ENCODE results near the gene FHIT. TPM values are rescaled to one million over a fixed set of nuclear protein-coding genes. Genes with fewer than 3 reads are reported as not detected.

FHIT gene
- total and polyA plus RNA-seq, 2 experiments from 2014 or later = 0.22 to 0.90 TPM

DNA sequence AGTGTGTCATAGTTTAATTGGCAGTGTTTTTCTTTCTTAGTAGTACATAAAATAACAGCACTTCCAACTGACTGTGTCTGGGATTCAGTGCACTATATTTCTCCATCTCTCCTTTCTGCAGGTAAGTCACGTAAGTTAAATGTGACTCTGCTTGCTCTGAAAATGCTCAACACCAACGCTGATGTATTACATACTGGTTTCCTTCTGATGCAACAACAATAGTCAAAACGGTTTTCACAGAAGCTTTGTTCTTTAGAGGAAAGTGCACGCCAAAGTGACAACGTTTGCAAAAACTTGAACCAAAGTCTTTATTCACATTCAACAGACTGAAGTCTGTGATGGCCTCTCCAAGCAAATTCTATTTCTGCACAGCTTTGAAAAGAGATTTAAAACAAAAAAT, 1494.3 kb downstream of the FHIT start:
- no peak for DNase-seq
- Histone ChIP-seq H4K20me1 (ENCODE audit: insufficient read depth) (no peaks in the 10 kb centered on the region), H3F3A (ENCODE audit: insufficient read depth) (peaks cover 11% of the 10 kb centered on the region), H3K9ac (no peak overlapping the region), H3K79me2 (ENCODE audit: insufficient read depth) (no peaks in the 10 kb centered on the region), H2AFZ (no peak overlapping the region), H3K4me2 (ENCODE audit: unreplicated experiment) (no peak overlapping the region), H3K36me3 (ENCODE audit: low read depth) (no peaks in the 10 kb centered on the region), H3K4me1 (ENCODE audit: insufficient read depth) (peaks cover 27% of the 10 kb centered on the region), H3K27me3 (replicated peaks; ENCODE audit: insufficient read depth) (no peaks in the 10 kb centered on the region), H3K9me2 (ENCODE audit: insufficient read depth) (no peaks in the 10 kb centered on the region), H3K27ac (no peak overlapping the region), H3K4me3 (no peak overlapping the region), H3K9me3 (ENCODE audit: low read depth) (no peaks in the 10 kb centered on the region)
- in situ Hi-C loops (cut with MboI) = no loop called here
- WGBS, 2 experiments (ENCODE audit: low coverage in 1 of 2, low lambda C conversion rate in 2 of 2, missing lambda C conversion rate in 2 of 2) = 83 to 84% methylated on average over 5 of the region's 5 CpGs
- TF ChIP-seq EZH2 (IDR thresholded peaks at IDR 0.05; ENCODE audit: insufficient read depth, poor library complexity, severe bottlenecking) = no peak
- TF ChIP-seq EZH2phosphoT487 (IDR thresholded peaks at IDR 0.05; ENCODE audit: insufficient read depth, low read depth) = no peak

DNA sequence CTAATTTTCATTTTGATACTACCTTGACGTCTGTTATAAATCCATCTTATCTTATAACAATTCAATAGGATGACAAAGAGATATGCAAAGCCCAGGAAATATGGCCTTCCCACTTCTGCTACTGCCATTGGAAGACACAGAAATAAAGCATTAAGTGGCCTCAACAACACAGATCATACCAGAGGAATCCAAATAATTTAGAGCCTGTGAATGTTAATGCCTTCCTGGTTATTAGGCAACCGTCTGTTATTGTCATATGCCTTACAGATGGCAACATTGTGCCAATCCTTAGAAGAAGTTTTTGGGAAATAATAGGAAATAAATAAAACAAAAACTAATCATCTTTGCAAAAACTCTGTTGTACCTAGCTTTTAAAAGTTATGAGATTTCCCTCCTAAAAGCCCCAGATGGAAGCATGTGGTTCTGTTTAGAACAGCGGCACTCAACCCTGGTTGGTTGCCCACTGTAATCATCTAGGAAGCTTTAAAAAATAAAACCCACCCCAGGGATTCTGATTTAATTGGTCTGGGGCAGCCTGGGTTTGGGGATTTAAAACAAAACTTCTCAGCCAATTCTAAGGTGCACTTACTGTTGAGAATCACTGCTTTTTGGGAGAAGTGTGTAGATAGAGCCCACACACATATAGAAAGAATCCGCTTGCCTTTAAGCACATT, 1496.7 kb downstream of the FHIT start:
- H3K27ac ChIP-seq = no peak overlapping the region
- no peak for TF ChIP-seq EZH2phosphoT487 (IDR thresholded peaks at IDR 0.05; ENCODE audit: insufficient read depth, low read depth)
- no peak for TF ChIP-seq EZH2 (IDR thresholded peaks at IDR 0.05; ENCODE audit: insufficient read depth, poor library complexity, severe bottlenecking)

DNA sequence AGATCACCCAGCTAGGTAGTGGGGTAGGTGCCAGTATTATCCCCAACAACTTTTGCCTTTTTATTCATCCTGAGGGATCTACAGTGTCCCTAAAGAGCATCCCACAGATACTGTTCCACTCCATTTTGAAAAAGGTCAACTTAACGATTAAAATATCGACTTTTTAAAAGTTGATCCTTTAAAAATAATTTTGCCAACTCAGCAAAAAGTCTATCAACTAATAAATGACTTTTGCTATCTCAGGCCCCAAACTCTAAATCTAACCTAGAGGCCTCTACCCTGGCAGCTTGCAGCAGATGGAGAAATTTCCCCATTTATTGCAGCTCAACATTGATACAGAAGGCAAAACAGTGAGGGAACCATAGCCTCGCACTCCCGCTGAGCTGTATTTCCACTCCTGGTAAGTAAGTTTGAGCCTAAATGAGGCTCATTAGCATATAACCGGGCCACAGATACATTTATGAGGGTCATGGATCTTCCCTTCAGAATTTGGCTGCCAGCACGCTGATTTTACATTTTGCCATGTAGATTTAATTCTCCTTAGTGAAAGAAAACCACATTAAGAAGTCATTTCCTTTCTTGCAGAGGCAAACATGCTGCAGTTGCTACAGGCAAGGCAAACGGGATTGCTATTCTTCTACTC, 1497.3 kb downstream of the FHIT start:
- peaks cover under 1% of the 10 kb centered on the region for H3F3A ChIP-seq (ENCODE audit: insufficient read depth)
- H3K27me3 ChIP-seq (replicated peaks; ENCODE audit: insufficient read depth) = no peaks in the 10 kb centered on the region
- no peaks in the 10 kb centered on the region for H3K9me3 ChIP-seq (ENCODE audit: low read depth)
- H3K36me3 ChIP-seq (ENCODE audit: low read depth) = no peaks in the 10 kb centered on the region
- no peak for TF ChIP-seq EZH2phosphoT487 (IDR thresholded peaks at IDR 0.05; ENCODE audit: insufficient read depth, low read depth)
- no peak for TF ChIP-seq EZH2 (IDR thresholded peaks at IDR 0.05; ENCODE audit: insufficient read depth, poor library complexity, severe bottlenecking)
- H3K27ac ChIP-seq = no peak overlapping the region
- no peaks in the 10 kb centered on the region for H4K20me1 ChIP-seq (ENCODE audit: insufficient read depth)
- no peak overlapping the region for H2AFZ ChIP-seq
- H3K79me2 ChIP-seq (ENCODE audit: insufficient read depth) = no peaks in the 10 kb centered on the region
- no peak for DNase-seq
- no peaks in the 10 kb centered on the region for H3K9me2 ChIP-seq (ENCODE audit: insufficient read depth)
- H3K4me1 ChIP-seq (ENCODE audit: insufficient read depth) = peaks cover 15% of the 10 kb centered on the region
- in situ Hi-C loops (cut with MboI) = no loop called here
- WGBS, 2 experiments (ENCODE audit: low coverage in 1 of 2, low lambda C conversion rate in 2 of 2, missing lambda C conversion rate in 2 of 2) = 90 to 92% methylated on average over 7 of the region's 7 CpGs
- no peak overlapping the region for H3K9ac ChIP-seq
- H3K4me2 ChIP-seq (ENCODE audit: unreplicated experiment) = peak overlapping the region; percentile 41
- no peak overlapping the region for H3K4me3 ChIP-seq

More for the DNA sequence above, 1496.7 kb downstream of the FHIT start:
- in situ Hi-C loops (cut with MboI) = no loop called here
- H2AFZ ChIP-seq = no peak overlapping the region
- no peaks in the 10 kb centered on the region for H4K20me1 ChIP-seq (ENCODE audit: insufficient read depth)
- peaks cover 6% of the 10 kb centered on the region for H3F3A ChIP-seq (ENCODE audit: insufficient read depth)
- H3K4me1 ChIP-seq (ENCODE audit: insufficient read depth) = peaks cover 21% of the 10 kb centered on the region
- no peaks in the 10 kb centered on the region for H3K9me2 ChIP-seq (ENCODE audit: insufficient read depth)
- H3K27me3 ChIP-seq (replicated peaks; ENCODE audit: insufficient read depth) = no peaks in the 10 kb centered on the region
- H3K36me3 ChIP-seq (ENCODE audit: low read depth) = no peaks in the 10 kb centered on the region
- no peaks in the 10 kb centered on the region for H3K79me2 ChIP-seq (ENCODE audit: insufficient read depth)
- no peak overlapping the region for H3K4me3 ChIP-seq
- peak; percentile 32 for DNase-seq
- no peaks in the 10 kb centered on the region for H3K9me3 ChIP-seq (ENCODE audit: low read depth)
- no peak overlapping the region for H3K9ac ChIP-seq
- H3K4me2 ChIP-seq (ENCODE audit: unreplicated experiment) = peak overlapping the region; percentile 41
- 55 to 56% methylated on average over 4 of the region's 4 CpGs for WGBS, 2 experiments (ENCODE audit: low coverage in 1 of 2, low lambda C conversion rate in 2 of 2, missing lambda C conversion rate in 2 of 2)

DNA sequence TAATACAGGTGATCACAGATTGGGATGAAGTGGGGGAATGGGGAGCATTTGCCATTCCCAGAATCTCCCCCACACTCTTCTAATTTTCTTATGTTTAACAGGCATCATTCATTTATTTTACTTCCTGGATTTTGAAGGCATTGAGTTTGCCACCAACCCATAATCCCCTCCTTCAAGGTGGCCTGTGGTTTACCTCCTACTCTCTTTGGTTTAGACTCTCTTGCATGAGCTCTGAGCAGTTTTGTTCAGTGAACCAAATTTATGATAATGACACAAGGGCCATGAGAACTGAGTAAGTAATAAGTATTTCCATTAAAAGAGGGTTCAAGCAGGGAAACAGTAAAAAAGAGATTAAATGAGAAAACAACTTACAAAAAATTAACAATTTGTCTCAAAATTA, 1498.3 kb downstream of the FHIT start:
- DNase-seq = no peak
- Histone ChIP-seq H3F3A (ENCODE audit: insufficient read depth) (no peaks in the 10 kb centered on the region), H3K9me2 (ENCODE audit: insufficient read depth) (no peaks in the 10 kb centered on the region), H3K27me3 (replicated peaks; ENCODE audit: insufficient read depth) (no peaks in the 10 kb centered on the region), H3K4me2 (ENCODE audit: unreplicated experiment) (no peak overlapping the region), H3K79me2 (ENCODE audit: insufficient read depth) (no peaks in the 10 kb centered on the region), H3K36me3 (ENCODE audit: low read depth) (no peaks in the 10 kb centered on the region), H3K4me3 (no peak overlapping the region), H3K27ac (no peak overlapping the region), H4K20me1 (ENCODE audit: insufficient read depth) (no peaks in the 10 kb centered on the region), H3K9ac (no peak overlapping the region), H3K9me3 (ENCODE audit: low read depth) (no peaks in the 10 kb centered on the region), H2AFZ (no peak overlapping the region), H3K4me1 (ENCODE audit: insufficient read depth) (peaks cover 7% of the 10 kb centered on the region; the same call in 1 of the 2 replicates)
- in situ Hi-C loops (cut with MboI) = no loop called here
- TF ChIP-seq EZH2phosphoT487 (IDR thresholded peaks at IDR 0.05; ENCODE audit: insufficient read depth, low read depth) = no peak
- no peak for TF ChIP-seq EZH2 (IDR thresholded peaks at IDR 0.05; ENCODE audit: insufficient read depth, poor library complexity, severe bottlenecking)

Measured in GM23248 (cell line).